Brain microvascular endothelial cell (primary cell): Measurements from ENCODE around the gene KCNK1.

ENCODE experiments used
- DNase-seq: peaks from one replicate; pipeline ENCODE4 v3.0.0-alpha.2; 2020
- H3K27ac ChIP-seq: fragments of 250-450 bp; sonication (Bioruptor Pico); 2 replicates; pipeline ENCODE4 v1.5.1; 2020; ENCODE audit warnings: mild to moderate bottlenecking, moderate library complexity
- H3K27me3 ChIP-seq: fragments of 250-450 bp; sonication (Bioruptor Pico); replicated peaks from 2 replicates; pipeline ENCODE4 v1.5.1; 2020; ENCODE audit warnings: mild to moderate bottlenecking
- H3K36me3 ChIP-seq: fragments of 250-450 bp; sonication (Bioruptor Pico); replicated peaks from 2 replicates; pipeline ENCODE4 v1.5.1; 2020; ENCODE audit warnings: mild to moderate bottlenecking
- H3K4me3 ChIP-seq: 2 replicates; pipeline ENCODE4 v1.5.1; 2011; ENCODE audit warnings: low read depth, mild to moderate bottlenecking, control low read depth, low read length, moderate library complexity
- CTCF ChIP-seq: IDR thresholded peaks from 2 replicates; pipeline ENCODE4 v1.5.1; 2011; ENCODE audit warnings: low read depth, mild to moderate bottlenecking, moderate library complexity, low read length, control low read depth, inconsistent platforms; ENCODE audit errors: missing control alignments
- in situ Hi-C: cut with HindIII; loops from 2 replicates; pipeline ENCODE4 v1.10.0; 2017; ENCODE audit warnings: low sequenced_read_pairs, low pct_ligation_motif_present

KCNK1 gene

GRCh38 chr1:233673947-233674431 is 60.1 kb downstream of the KCNK1 start:
- in situ Hi-C loops: no loop called here
- Histone ChIP-seq H3K4me3 (no peak overlapping the region), H3K27ac (no peak overlapping the region), H3K36me3 (no peaks in the 10 kb centered on the region), H3K27me3 (no peaks in the 10 kb centered on the region)
- TF ChIP-seq CTCF: no peak
- no peak for DNase-seq

DNA sequence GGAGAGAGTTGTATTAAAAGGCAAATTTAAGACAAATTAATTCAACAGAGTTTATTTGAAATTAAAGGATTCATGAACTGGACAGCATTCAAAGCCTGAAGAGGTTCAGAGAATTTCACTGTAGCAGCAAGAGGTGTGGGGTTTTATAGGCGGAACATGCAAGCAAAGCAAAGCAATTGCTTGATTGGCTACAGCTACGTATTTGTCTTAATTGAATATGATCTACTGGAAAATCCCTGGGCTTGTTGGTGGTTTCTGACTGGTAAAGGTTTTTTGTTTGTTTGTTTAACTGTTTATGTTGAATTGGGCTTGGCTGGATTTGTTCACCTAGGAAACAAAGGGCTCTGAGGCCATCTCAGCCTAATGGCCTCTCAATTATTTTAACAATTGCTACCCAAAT is 61.5 kb downstream of the KCNK1 start:
- no peak for TF ChIP-seq CTCF
- no peak for DNase-seq
- H3K36me3 ChIP-seq: no peaks in the 10 kb centered on the region
- no peaks in the 10 kb centered on the region for H3K27me3 ChIP-seq
- no peak overlapping the region for H3K27ac ChIP-seq
- H3K4me3 ChIP-seq: no peak overlapping the region
- in situ Hi-C loops: no loop called here

- no peak overlapping the region for H3K4me3 ChIP-seq
- DNase-seq: no peak
- no peak overlapping the region for H3K27ac ChIP-seq
- H3K27me3 ChIP-seq: no peaks in the 10 kb centered on the region
- no peak for TF ChIP-seq CTCF
- in situ Hi-C loops: no loop called here
- H3K36me3 ChIP-seq: no peaks in the 10 kb centered on the region
These were observed 62.0 kb downstream of the KCNK1 start for GRCh38 chr1:233675893-233676292.

DNA sequence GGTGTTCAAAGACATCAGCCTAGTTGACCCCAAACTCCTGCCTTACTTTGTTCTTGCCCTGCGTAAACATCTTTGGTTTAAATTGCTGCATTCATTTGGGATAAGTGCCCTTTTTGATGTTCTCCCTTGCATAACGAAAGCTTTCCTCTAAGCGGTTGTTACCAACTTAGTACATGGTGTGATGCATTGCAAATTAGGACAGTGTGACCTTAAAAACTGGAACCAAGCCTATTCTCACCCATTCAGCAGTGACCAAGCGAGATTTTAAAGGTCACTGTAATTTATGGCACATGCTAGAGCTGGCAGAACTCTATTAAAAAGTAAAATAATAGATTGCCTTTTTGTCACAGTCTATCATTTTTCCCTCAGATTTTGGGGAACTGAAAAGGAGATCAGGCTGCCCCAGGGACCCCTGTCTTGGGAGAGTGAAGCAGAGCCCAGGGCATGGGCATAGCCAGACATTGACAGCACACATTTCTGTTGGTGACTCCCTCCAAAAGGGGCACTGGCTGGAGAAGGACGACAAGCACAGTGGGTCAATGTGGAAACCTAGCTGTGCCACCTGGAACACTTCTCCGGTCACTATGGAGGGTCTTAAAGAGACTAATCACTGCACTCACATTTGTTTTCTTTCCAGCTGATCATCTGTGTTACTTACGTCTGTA is 63.9 kb downstream of the KCNK1 start:
- no peak for DNase-seq
- H3K36me3 ChIP-seq: no peaks in the 10 kb centered on the region
- H3K4me3 ChIP-seq: no peak overlapping the region
- in situ Hi-C loops: no loop called here
- H3K27me3 ChIP-seq: no peaks in the 10 kb centered on the region
- TF ChIP-seq CTCF: no peak
- H3K27ac ChIP-seq: no peak overlapping the region

DNA sequence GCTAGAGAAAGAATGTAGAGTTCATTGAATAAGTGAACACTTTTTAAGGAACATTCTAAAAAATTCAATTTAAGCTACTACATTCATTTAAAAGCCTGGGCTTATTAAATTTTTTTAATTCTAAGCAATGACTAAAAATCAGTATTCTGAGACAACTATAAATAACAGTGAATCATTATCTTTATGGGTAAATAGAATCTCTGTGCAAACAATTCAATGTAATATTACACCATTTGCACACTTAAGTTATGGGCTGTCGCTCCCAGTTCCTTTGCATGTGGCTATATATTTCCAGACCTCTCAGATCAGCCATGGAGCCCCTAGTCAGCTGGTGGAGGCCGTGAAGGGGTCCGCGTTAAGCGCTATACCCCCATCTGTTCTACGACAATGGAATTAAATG is 65.1 kb downstream of the KCNK1 start:
- Histone ChIP-seq H3K27ac (no peak overlapping the region), H3K27me3 (no peaks in the 10 kb centered on the region), H3K36me3 (no peaks in the 10 kb centered on the region), H3K4me3 (no peak overlapping the region)
- DNase-seq: no peak
- in situ Hi-C loops: no loop called here
- TF ChIP-seq CTCF: no peak
